Stimulated activated CD4-positive, alpha-beta T cell treated with anti-CD3 and anti-CD28 coated beads, TNF-alpha, amount 100 ng/mL, for 24 hours (primary cell): ENCODE results near the gene OR56A5.
"Not testable (repeated sequence)": the region's sequence is repeated elsewhere in the genome, so short reads cannot be mapped to it uniquely, and the experiment has no call there.

Experiments used
- DNase-seq, 3 experiments: peaks; one replicate each; pipeline ENCODE4 v3.0.0-alpha.2; 2020; ENCODE audit warnings: low read depth in 3 of 3

The OR56A5 gene, protein sequence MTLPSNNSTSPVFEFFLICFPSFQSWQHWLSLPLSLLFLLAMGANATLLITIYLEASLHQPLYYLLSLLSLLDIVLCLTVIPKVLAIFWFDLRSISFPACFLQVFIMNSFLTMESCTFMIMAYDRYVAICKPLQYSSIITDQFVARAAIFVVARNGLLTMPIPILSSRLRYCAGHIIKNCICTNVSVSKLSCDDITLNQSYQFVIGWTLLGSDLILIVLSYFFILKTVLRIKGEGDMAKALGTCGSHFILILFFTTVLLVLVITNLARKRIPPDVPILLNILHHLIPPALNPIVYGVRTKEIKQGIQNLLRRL

DNA sequence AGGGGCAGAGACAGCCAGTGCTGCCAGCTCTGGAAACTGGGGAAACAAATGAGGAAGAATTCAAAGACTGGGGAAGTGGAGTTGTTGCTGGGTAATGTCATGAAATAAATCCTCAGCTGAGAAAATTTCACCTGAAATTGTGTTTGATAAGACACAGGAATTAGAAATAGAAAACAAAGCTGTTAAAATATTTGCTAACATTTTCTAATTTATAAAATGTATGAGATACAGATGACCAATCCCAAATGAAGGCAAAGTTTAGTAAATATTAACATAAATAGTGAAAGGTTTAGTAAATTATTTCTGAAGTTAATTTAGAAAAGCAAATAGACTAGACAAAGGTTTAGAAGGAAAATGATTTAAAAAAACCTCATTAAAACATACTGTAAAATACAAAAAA is at the start of gene OR56A5:
TSS of gene OR56A5 (minus strand) at position 101 of the 400 bp plus-strand sequence. CDS start at position 101, 0 bp downstream.
- no peak for DNase-seq

DNA sequence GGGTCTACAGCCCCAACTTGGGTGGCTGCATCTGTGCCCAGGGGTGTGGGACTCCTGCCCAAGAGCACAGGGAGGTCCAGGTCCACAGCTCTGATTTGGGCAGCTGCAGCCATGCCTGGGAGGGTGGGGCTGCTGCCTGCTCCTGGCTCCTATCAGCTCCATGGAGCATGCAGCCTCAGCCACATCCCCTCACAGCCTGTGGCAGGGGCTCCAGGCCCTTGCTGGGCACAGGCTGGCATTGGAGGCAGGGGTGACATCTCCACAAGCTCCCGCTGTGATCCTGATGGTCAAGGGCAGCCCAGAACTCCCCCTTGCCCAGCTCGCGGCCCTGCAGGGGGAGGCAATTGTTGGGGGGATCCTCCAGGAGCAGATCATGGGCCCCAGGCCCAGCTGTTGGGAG is 44.7 kb upstream of the OR56A5 start:
- DNase-seq = no peak

DNA sequence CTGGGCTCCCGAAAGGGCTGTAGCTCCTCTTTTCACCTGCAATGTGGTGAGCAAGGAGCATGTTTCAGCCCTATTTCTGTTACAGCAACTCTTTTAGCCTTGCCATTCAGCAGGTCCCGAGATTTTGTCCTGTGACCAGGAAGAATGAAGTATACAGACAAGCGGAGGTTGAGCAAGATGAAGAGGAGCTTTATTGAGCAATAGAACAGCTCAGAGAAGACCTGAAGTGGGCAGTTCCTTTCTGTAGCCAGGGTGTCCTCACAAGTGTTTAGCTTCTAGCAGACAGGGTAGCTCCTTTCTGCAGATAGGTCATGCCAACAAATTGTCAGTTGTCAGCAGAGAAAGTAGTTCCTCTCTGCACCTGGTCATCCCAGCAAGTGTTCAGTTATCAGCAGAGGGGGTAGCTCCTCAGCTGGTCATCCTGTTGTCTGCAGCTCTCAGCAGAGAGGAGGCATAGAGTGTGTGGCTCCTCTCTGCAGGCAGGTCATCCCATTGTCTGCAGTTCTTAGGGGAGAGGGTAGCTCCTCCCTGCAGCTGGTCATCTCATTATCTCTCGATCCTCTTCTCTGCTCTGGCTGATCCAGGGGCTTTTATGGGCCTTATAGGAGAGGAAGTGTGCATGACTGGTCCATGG is 43.9 kb upstream of the OR56A5 start:
- DNase-seq = no peak

DNA sequence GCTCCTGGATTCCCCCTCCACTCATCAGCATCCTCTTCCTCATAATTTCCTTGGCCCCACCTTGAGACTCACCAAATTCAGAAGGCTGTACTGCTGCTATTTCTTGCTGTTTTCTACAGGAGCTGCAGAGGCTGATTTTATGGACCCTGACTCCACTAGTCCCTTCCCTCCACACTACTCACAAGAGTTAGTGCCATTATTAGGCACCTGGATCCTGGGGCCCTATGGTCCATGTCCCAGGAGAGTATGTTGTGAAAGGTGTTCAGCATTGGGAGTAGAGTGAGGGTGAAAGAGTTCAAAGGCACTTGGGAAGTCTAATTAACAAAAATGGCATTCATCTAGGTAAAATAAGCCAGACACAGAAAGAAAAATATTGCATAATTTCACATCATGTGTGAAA is 38.6 kb upstream of the OR56A5 start, which contains the start of gene OR56A4:
TSS of gene OR56A4 (minus strand) at position 101 of the 400 bp plus-strand sequence. CDS start 3,954 bp downstream, outside the sequence.
- no peak for DNase-seq

DNA sequence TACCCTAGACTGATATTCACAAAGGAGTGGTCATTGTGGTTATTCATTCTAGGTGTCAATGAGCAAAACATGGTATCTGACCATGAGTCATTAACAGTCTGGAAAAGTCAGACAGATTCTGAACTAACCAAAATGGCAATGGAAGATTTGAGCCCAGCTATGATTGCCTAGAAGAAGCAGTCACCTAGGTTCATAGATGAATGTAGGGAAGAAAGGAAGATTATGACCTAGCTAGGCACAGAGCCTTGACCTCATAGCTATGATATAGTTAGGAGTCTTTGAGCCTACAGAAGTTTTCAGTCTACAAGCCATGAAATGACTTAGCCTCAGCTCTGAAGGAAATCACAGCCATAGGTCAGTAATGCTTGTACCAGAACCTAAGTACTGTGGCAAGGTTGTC is 38.1 kb upstream of the OR56A5 start:
- no peak for DNase-seq

DNA sequence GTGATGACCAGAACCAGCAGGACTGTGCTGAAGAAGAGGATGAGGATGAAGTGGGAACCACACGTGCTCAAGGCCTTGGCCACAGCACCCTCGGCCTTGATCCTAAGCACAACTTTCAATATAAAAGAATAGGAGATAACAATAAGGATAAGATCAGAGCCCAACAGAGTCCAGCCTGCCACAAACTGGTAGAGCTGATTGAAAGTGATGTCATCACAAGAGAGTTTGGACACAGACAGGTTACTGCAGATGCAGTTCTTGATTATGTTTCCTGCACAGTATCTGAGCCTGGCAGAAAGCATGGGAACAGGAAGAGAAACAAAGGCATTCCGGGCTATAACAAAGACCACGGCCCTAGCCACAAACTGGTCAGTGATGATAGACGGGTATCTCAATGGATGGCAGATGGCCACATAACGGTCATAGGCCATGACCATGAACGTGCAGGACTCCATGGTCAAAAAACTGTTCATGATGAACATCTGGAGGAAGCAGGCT is 34.0 kb upstream of the OR56A5 start:
- DNase-seq = no peak

DNA sequence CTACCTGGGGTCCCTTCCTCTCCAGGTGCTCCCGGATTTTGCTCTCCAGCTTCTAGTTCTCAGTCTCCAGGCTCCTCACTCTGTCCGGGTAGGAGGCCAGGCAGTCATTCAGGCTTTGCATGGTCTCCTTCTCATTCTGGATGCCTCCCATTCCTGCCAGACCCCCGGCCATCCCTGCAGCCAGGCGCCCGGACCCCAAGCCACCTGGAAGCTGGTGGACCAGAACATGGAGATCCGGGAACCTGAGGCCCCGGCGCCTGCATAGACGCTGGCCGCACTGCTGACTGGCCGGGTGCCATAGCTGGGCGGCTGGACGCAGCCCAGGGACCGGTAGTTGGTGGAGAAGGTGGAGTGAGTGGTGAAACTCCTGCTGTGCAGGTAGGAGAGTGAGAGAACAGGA is 26.5 kb upstream of the OR56A5 start:
- no peak for DNase-seq

DNA sequence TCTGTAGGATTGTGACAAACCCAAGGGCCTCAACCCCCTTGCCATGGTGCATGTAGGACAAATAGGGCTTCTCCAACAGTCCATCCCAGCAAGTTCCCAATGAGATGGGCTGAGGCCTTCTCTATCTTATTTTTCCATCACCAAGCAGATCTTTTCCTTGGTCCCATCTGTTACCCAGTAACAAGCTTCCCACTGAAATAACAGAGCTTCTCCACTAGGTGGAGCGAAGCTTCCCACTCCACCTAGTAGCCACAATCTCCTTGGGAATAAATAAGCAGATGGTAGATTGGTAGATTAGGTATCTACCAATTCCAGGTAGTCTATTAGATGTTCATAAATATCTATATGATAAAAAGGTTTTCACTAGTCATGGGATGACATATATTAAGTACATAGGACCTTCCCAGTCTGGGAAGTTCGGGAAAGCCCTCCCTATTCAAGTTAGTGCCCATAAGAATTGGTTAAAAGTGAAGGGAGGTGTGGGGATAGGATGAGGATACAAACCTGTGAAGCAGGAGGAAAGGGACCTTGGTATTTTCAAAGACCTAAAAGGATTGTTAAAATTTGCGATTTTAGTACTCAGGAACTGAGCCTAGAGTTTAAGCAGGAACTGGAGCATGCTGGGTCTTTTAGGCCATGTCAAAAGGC is 24.4 kb upstream of the OR56A5 start:
- DNase-seq = no peak

DNA sequence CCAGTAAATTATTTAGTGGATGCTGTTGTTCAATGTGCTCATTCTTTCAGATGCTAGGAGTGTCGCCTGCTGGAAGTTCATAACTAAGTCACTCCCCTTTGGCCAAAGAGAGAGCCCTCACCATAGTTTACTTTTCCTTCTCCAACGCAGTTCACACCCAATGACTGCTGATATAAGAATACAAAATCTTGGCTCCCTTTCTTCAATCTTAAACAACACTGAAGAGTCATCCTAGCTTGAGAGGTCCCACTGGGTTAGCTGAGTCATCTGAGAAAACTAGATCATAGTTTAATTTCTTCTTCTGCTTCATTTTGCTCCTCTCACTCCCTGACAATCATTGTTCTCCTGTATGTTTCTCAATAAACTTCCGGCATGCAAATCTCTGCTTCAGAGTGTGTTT is 23.9 kb upstream of the OR56A5 start:
- DNase-seq = no peak

DNA sequence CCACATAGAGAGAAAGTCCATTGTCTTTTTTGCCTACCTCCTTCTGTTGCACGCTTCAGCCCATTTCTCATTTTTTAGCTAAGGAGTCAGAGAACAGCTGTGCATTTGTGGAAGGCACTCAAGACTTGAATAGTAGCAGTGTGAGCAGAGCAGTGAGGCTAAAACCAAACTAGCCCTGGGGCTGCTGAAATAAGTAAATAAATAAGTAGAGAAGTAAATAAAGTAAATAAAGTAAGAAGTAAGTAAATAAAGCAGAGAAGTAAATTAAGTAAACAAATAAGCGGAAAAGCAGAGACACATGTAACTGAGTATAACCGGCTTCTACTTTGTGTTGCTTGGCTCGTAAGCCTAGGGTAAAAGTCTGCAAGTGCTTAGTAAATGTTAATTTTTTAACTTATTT is 20.9 kb upstream of the OR56A5 start:
- no peak for DNase-seq

DNA sequence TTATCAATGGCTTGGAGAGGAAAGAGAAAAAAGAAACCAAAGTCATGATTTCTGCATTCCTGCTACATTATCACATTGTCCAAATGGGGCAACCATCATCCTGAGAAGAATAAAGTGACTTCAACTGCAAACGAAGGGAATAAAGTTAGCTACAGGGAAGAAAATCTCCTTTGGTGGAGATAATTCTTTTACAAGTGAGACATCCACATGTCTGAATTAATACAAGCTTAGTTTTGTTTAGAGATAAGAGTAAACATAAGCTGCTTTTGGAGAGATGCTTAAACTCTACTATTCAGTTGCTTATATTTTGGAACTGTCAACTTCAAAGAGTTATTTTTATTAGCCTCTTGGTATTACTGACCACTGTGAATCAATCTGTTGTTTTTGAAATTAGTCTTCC is 18.6 kb upstream of the OR56A5 start, which contains the start of gene OR52L1:
TSS of gene OR52L1 (minus strand) at position 101 of the 400 bp plus-strand sequence. CDS start at position 46, 55 bp downstream.
- no peak for DNase-seq

DNA sequence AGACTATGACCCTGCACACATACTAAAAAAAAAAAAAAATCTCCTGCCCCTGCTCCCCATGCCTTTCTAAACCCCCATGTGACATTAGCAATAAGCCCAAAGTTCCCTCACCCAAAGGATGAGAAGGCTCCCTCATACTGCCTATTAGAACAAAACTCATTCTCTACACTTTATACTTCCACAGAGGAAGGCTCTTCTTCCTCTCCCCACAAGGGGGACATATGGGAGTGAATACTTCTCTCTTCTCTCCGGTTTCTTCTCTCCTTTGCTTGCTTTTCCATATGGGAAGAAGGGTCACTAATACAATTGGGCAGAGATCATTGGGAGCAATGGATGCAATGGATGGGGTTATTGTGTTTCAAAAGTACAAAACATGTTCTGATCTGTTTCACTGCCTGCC is 15.1 kb upstream of the OR56A5 start:
- DNase-seq = no peak

DNA sequence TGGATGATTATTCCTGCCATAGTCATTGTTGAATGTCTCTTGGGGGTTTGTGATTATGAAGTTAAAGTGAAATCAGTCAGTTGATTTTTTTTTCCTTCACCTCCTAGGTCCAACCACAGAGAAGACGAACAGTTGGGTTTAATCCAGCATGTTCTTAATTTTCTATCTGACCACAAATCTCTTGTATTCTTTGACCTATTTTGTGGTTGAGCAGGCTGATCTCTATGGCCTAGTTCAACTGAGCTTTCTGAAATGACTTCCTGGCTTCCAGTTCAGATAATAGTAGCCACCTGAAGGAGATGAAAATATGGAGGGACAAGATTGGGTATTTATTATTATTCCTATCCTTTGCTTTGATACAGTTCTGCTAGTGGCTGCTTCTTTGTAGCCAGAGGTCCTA is 5.2 kb upstream of the OR56A5 start:
- no peak for DNase-seq

DNA sequence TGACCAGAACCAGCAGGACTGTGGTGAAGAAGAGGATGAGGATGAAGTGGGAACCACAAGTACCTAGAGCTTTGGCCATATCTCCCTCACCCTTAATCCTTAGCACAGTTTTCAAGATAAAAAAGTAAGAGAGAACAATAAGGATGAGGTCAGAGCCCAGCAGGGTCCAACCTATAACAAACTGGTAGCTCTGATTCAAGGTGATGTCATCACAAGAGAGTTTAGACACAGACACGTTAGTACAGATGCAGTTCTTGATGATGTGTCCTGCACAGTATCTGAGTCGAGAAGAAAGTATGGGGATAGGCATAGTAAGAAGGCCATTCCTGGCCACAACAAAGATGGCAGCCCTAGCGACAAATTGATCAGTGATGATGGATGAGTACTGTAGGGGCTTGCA is 586 bp downstream of the OR56A5 start:
- no peak for DNase-seq

DNA sequence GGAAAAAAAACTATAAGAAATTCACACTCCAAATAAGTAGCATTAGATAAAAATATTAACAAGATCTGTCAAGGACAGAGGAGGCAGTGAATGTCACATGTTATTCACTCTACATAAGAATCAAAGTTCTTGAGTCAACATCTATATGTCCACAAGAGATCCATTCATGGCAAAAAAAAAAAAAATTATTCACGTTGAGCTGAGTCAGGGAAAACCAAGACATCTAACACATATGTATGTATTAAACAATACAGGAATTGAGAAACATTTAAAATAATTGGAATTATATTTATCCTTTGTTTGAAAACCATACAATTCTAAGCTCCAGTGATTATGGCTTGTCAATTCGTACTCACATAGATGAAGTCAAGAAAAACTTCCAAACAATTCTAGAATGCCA is 1.3 kb downstream of the OR56A5 start:
- DNase-seq = no peak

DNA sequence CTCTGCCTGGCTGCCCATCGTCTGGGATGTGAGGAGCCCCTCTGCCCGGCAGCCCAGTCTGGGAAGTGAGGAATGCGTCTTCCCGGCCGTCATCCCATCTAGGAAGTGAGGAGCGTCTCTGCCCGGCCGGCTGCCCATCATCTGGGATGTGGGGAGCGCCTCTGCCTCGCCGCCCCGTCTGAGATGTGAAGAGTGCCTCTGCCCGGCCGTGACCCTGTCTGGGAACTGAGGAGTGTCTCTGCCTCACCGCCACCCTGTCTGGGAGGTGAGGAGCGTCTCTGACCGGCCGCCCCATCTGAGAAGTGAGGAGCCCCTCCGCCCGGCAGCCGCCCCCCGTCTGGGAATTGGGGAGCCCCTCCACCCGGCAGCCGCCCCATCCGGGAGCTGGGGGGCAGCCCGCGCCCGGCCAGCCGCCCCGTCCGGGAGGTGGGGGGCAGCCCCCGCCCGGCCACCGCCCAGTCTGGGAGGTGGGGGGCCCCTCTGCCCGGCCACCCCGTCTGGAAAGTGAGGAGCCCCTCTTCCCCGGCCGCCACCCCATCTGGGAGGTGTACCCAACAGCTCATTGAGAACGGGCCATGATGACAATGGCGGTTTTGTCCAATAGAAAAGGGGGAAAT is 7.5 kb downstream of the OR56A5 start:
- not testable (repeated sequence) for DNase-seq

DNA sequence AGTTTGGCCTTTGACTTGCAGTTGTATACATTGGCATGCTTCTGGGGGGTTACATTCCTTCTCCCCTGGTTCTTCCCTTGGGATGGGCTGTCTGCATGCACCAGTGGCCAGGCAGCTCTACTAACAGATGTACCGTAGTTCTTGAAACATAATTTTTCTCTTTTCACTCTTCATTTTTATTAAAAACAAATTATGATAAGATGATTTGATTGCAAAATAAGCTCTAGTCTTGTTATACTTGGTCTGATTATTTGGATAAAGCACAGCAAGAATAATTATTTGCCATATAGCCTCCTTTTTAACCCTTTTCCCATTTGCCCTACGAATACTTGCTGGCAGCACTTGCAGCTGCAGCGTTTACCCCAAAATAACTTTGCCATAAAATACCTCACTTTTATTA is 12.7 kb downstream of the OR56A5 start:
- no peak for DNase-seq

DNA sequence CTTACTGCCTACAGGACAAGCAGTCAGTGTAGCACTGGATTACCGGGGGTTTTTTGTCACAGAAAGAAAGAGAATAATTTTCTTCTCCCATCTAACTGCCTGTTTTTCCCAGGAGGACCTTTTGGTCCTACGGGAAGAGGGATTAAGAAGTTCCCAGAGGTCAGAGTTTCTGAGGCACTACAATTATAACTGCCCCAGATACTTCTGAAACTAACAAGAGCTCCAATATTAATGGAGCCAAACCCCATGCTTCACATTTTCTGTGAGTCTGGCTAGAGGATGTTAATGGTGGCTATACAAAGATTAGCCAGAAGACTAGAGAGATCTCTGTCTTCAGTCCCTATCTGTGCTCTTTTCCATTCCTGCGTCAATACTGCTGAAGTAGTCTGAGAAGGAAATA is 26.3 kb downstream of the OR56A5 start, which contains the start of gene OR56A3:
TSS of gene OR56A3 (plus strand) at position 301 of the 400 bp plus-strand sequence. CDS start 5,096 bp downstream, outside the sequence.
- DNase-seq = no peak

DNA sequence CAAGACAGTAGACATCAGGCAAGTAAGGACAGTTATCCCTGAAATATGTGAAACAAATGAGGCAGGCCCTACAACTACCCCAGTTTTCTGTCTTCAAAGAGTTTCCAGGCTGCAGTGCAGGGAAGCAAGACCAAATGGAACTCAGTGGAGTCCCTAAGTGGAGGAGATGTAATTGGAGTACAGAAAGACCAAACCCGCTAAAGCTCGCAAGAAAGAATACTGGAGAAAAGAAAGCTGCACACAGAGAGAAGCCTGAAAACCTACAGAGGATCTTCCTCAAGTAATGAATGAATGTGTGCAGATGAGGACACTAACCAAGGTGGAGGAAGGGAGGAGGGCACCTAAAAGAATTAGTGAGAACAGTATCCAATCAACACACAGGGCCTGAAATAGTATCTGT is 27.5 kb downstream of the OR56A5 start:
- DNase-seq = no peak

DNA sequence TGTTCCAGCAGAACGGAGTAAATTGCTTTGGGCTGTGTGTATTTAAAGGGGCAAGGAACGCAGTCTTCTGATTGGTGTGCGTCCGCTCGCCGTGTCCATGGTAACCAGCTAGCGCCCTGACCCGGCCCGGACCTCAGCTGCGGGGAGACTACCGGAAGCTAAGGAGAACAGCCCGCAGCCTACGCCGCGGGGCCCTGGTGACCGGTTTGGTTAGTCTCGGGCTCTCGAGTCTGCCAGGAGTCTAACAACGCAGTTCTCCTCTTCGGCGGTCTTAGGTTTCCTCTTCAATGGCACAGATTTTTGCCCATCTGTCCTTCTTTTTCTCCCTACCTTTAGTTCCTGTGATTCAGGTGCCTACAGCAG is 29.7 kb downstream of the OR56A5 start:
- DNase-seq = no peak

DNA sequence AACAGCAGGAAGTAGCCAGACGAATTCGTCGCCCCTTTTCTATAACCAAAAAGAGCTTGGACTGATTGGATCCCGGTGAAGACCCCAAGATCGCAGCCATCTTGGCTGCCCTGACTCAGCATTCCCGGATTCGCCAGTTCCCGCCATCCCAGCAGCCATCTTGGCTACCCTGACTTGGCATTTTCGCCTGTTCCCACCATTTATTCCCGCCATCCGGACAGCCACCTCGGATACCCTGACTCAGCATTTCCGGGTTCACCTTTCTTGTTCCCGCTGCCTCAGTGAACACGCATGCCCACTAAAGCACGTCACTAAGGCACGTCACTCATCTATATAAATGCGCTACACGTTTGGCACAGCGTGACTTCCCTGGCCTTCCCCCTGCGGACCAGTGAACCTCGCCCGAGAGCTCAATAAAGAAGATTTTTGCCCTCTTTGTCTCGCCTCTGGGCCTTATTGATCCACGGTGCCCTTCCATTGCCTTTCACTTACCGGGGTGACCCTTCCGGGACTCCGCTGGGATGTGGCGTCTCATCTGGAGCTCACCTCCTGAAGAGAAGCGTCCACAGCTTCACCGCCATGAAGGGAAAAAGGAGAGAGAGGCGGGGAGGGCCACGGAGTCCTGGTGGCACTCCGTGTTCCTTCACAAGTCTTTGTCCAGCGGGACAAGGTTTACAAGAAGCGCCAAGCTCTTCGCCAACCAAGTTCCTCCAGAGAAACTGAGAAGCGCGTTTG is 30.3 kb downstream of the OR56A5 start:
- no peak for DNase-seq
